Measurements from ENCODE around the gene SLC38A3.

SLC38A3 gene

GRCh38 chr3:50167069-50167840, 37.8 kb upstream of the SLC38A3 start:
- Histone ChIP-seq H3K27ac (replicated peaks) (no peak overlapping the region), H3K27me3 (ENCODE audit: insufficient read depth, poor library complexity, severe bottlenecking) (peaks cover 3% of the 10 kb centered on the region), H3K4me3 (replicated peaks; ENCODE audit: insufficient read depth, low read length) (no peak overlapping the region)
- DNase-seq (ENCODE audit: low read depth in 1 of 2, low spot score in 1 of 2): no peak
- no peak for TF ChIP-seq GABPA (IDR thresholded peaks at IDR 0.05; ENCODE audit: low read depth)
- no peak for TF ChIP-seq POLR2AphosphoS5 (IDR thresholded peaks at IDR 0.05; ENCODE audit: low read depth)
- TF ChIP-seq REST (IDR thresholded peaks at IDR 0.05; ENCODE audit: insufficient replicate concordance, low read depth): no peak
- no peak for TF ChIP-seq SPI1 (IDR thresholded peaks at IDR 0.05; ENCODE audit: borderline replicate concordance, low read depth)
- TF ChIP-seq CTCF (IDR thresholded peaks at IDR 0.05; ENCODE audit: insufficient read depth, low read length): no peak

GRCh38 chr3:50167841-50168209, 37.2 kb upstream of the SLC38A3 start:
- peaks cover 3% of the 10 kb centered on the region for H3K27me3 ChIP-seq (ENCODE audit: insufficient read depth, poor library complexity, severe bottlenecking)
- TF ChIP-seq REST (IDR thresholded peaks at IDR 0.05; ENCODE audit: insufficient replicate concordance, low read depth) (no peak), GABPA (IDR thresholded peaks at IDR 0.05; ENCODE audit: low read depth) (no peak), POLR2AphosphoS5 (IDR thresholded peaks at IDR 0.05; ENCODE audit: low read depth) (no peak), CTCF (IDR thresholded peaks at IDR 0.05; ENCODE audit: insufficient read depth, low read length) (no peak), SPI1 (IDR thresholded peaks at IDR 0.05; ENCODE audit: borderline replicate concordance, low read depth) (no peak)
- H3K4me3 ChIP-seq (replicated peaks; ENCODE audit: insufficient read depth, low read length): no peak overlapping the region
- H3K27ac ChIP-seq (replicated peaks): no peak overlapping the region
- no peak for DNase-seq (ENCODE audit: low read depth in 1 of 2, low spot score in 1 of 2)

- no peak overlapping the region for H3K4me3 ChIP-seq (replicated peaks; ENCODE audit: insufficient read depth, low read length)
- H3K27ac ChIP-seq (replicated peaks): no peak overlapping the region
- DNase-seq (ENCODE audit: low read depth in 1 of 2, low spot score in 1 of 2): no peak
- H3K27me3 ChIP-seq (ENCODE audit: insufficient read depth, poor library complexity, severe bottlenecking): peaks cover 3% of the 10 kb centered on the region
- TF ChIP-seq SPI1 (IDR thresholded peaks at IDR 0.05; ENCODE audit: borderline replicate concordance, low read depth) (no peak), REST (IDR thresholded peaks at IDR 0.05; ENCODE audit: insufficient replicate concordance, low read depth) (no peak), POLR2AphosphoS5 (IDR thresholded peaks at IDR 0.05; ENCODE audit: low read depth) (no peak), CTCF (IDR thresholded peaks at IDR 0.05; ENCODE audit: insufficient read depth, low read length) (no peak), GABPA (IDR thresholded peaks at IDR 0.05; ENCODE audit: low read depth) (no peak)
Observed at GRCh38 chr3:50168388-50168787, 36.7 kb upstream of the SLC38A3 start.

Data from HL-60 (cell line).